ENCODE measurements around the gene CTLA4. TPM values are rescaled to one million over a fixed set of nuclear protein-coding genes. Genes with fewer than 3 reads are reported as not detected.

Gene CTLA4
- total and polyA plus RNA-seq, 10 of the 15 experiments (the other 5 are each of a cell fraction or from before 2014, with no cell fraction given) = not detected

DNA sequence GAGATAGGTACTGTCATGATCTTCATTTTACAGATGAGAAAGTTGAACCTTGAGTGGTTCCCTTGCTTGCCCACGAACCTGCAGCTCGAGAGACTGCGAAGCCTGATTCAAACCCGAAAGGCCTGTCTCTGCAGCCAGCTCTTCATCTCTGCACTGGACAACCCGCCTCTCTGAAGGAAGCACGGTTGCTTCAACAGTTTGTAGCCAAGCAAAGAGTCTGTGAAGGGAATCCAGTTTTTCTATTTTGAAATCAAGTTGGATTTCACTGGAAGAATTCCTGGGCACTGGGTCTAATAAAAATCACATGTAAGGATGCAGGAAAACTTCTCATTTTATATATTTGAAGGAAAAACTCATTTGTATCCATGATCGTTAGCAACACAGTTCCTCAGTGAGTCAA, 47.7 kb downstream of the CTLA4 start:
- CTCF ChIA-PET = no interaction called here
- Histone ChIP-seq H3K9ac (ENCODE audit: control insufficient read depth, insufficient read depth, low read length) (no peak overlapping the region), H3K27me3 (replicated peaks in 1 of 2; ENCODE audit: control insufficient read depth in 2 of 2, insufficient read depth in 2 of 2, low read length in 1 of 2) (no peaks in the 10 kb centered on the region), H3K9me3 (replicated peaks; ENCODE audit: control insufficient read depth, insufficient read depth, low read length) (no peaks in the 10 kb centered on the region), H4K20me1 (ENCODE audit: control insufficient read depth, insufficient read depth) (no peaks in the 10 kb centered on the region), H2AFZ (ENCODE audit: control insufficient read depth, low read depth, low read length) (no peak overlapping the region), H3K79me2 (ENCODE audit: control insufficient read depth, insufficient read depth, low read length) (no peaks in the 10 kb centered on the region), H3K4me2 (ENCODE audit: control insufficient read depth, insufficient read depth) (no peak overlapping the region), H3K27ac (ENCODE audit: control insufficient read depth, insufficient read depth) (no peak overlapping the region), H3K36me3 (ENCODE audit: control insufficient read depth in 2 of 2, insufficient read depth in 2 of 2, low read length in 1 of 2) (no peaks in the 10 kb centered on the region), H3K4me3 (no peak overlapping the region), H3K4me1 (ENCODE audit: control insufficient read depth, insufficient read depth, low read length) (peaks cover 6% of the 10 kb centered on the region; the same call in 1 of the 2 replicates)
- SMC1A ChIA-PET (ENCODE audit: uncharacterized antibody, unreplicated experiment) = interaction anchor here (0.8 kb wide), 2 partner anchors 13 to 17 kb away, joined by 3 read pairs; no protein-coding TSS in a partner anchor
- DNase-seq (ENCODE audit: low read depth, low spot score) = no peak
- RAD21 ChIA-PET (ENCODE audit: unreplicated experiment) = interaction anchor here (1.0 kb wide), 1 partner anchor 33 kb away, joined by 4 read pairs; no protein-coding TSS in a partner anchor
- POLR2A ChIA-PET = no interaction called here
- ATAC-seq = no peak
- no TSS peak for BruUV-seq (replicated peaks)
- intact Hi-C loops (cut with micrococcal nuclease; ENCODE audit: unreplicated experiment) (no loop called here), in situ Hi-C loops (cut with MboI) (no loop called here)
- 49% methylated on average over 7 of the region's 7 CpGs for WGBS (ENCODE audit: insufficient coverage, insufficient replicate concordance, low lambda C conversion rate, missing lambda C conversion rate)
- FAIRE-seq = no peak
- TF ChIP-seq, protein P1, sequence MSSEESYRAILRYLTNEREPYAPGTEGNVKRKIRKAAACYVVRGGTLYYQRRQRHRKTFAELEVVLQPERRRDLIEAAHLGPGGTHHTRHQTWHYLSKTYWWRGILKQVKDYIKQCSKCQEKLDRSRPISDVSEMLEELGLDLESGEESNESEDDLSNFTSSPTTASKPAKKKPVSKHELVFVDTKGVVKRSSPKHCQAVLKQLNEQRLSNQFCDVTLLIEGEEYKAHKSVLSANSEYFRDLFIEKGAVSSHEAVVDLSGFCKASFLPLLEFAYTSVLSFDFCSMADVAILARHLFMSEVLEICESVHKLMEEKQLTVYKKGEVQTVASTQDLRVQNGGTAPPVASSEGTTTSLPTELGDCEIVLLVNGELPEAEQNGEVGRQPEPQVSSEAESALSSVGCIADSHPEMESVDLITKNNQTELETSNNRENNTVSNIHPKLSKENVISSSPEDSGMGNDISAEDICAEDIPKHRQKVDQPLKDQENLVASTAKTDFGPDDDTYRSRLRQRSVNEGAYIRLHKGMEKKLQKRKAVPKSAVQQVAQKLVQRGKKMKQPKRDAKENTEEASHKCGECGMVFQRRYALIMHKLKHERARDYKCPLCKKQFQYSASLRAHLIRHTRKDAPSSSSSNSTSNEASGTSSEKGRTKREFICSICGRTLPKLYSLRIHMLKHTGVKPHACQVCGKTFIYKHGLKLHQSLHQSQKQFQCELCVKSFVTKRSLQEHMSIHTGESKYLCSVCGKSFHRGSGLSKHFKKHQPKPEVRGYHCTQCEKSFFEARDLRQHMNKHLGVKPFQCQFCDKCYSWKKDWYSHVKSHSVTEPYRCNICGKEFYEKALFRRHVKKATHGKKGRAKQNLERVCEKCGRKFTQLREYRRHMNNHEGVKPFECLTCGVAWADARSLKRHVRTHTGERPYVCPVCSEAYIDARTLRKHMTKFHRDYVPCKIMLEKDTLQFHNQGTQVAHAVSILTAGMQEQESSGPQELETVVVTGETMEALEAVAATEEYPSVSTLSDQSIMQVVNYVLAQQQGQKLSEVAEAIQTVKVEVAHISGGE (CRISPR knock-in tag; IDR thresholded peaks at IDR 0.05) = no peak
- TF ChIP-seq, protein P2, sequence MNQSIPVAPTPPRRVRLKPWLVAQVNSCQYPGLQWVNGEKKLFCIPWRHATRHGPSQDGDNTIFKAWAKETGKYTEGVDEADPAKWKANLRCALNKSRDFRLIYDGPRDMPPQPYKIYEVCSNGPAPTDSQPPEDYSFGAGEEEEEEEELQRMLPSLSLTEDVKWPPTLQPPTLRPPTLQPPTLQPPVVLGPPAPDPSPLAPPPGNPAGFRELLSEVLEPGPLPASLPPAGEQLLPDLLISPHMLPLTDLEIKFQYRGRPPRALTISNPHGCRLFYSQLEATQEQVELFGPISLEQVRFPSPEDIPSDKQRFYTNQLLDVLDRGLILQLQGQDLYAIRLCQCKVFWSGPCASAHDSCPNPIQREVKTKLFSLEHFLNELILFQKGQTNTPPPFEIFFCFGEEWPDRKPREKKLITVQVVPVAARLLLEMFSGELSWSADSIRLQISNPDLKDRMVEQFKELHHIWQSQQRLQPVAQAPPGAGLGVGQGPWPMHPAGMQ (IDR thresholded peaks at IDR 0.05; ENCODE audit: borderline replicate concordance) = no peak
- no peak for TF ChIP-seq RBBP5 (conservative IDR thresholded peaks at IDR 0.05)
- TF ChIP-seq BCL11A (IDR thresholded peaks at IDR 0.05; ENCODE audit: low read depth, low read length) = no peak
- TF ChIP-seq, protein P3, sequence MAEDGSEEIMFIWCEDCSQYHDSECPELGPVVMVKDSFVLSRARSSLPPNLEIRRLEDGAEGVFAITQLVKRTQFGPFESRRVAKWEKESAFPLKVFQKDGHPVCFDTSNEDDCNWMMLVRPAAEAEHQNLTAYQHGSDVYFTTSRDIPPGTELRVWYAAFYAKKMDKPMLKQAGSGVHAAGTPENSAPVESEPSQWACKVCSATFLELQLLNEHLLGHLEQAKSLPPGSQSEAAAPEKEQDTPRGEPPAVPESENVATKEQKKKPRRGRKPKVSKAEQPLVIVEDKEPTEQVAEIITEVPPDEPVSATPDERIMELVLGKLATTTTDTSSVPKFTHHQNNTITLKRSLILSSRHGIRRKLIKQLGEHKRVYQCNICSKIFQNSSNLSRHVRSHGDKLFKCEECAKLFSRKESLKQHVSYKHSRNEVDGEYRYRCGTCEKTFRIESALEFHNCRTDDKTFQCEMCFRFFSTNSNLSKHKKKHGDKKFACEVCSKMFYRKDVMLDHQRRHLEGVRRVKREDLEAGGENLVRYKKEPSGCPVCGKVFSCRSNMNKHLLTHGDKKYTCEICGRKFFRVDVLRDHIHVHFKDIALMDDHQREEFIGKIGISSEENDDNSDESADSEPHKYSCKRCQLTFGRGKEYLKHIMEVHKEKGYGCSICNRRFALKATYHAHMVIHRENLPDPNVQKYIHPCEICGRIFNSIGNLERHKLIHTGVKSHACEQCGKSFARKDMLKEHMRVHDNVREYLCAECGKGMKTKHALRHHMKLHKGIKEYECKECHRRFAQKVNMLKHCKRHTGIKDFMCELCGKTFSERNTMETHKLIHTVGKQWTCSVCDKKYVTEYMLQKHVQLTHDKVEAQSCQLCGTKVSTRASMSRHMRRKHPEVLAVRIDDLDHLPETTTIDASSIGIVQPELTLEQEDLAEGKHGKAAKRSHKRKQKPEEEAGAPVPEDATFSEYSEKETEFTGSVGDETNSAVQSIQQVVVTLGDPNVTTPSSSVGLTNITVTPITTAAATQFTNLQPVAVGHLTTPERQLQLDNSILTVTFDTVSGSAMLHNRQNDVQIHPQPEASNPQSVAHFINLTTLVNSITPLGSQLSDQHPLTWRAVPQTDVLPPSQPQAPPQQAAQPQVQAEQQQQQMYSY (CRISPR knock-in tag; IDR thresholded peaks at IDR 0.05) = no peak
- TF ChIP-seq MXI1 (IDR thresholded peaks at IDR 0.05; ENCODE audit: low read depth, low read length) = no peak
- TF ChIP-seq, protein P4, sequence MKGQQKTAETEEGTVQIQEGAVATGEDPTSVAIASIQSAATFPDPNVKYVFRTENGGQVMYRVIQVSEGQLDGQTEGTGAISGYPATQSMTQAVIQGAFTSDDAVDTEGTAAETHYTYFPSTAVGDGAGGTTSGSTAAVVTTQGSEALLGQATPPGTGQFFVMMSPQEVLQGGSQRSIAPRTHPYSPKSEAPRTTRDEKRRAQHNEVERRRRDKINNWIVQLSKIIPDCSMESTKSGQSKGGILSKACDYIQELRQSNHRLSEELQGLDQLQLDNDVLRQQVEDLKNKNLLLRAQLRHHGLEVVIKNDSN (IDR thresholded peaks at IDR 0.05; ENCODE audit: borderline replicate concordance, extremely low read length, insufficient read depth, low read depth, low read length) = no peak
- TF ChIP-seq SREBF2 (IDR thresholded peaks at IDR 0.05; ENCODE audit: low read length) = no peak
- no peak for TF ChIP-seq IRF4 (IDR thresholded peaks at IDR 0.05; ENCODE audit: low read depth, low read length)
- TF ChIP-seq NR2C1 (IDR thresholded peaks at IDR 0.05) = no peak
- no peak for TF ChIP-seq YY1 (IDR thresholded peaks at IDR 0.05; ENCODE audit: low read depth, low read length)
- TF ChIP-seq ZBED1 (IDR thresholded peaks at IDR 0.05; ENCODE audit: borderline replicate concordance) = no peak
- TF ChIP-seq CREB1 (IDR thresholded peaks at IDR 0.05; ENCODE audit: low read depth) = no peak
- TF ChIP-seq KLF5 (IDR thresholded peaks at IDR 0.05; ENCODE audit: partially characterized antibody) = no peak
- TF ChIP-seq CBX5 (IDR thresholded peaks at IDR 0.05; ENCODE audit: low read depth) = no peak
- no peak for TF ChIP-seq NR2F1 (conservative IDR thresholded peaks at IDR 0.05)
- no peak for TF ChIP-seq ZNF207 (IDR thresholded peaks at IDR 0.05; ENCODE audit: borderline replicate concordance)
- no peak for TF ChIP-seq POLR2AphosphoS2 (IDR thresholded peaks at IDR 0.05; ENCODE audit: low read depth, low read length)
